ENCODE measurements around the gene F2RL1.

DNA sequence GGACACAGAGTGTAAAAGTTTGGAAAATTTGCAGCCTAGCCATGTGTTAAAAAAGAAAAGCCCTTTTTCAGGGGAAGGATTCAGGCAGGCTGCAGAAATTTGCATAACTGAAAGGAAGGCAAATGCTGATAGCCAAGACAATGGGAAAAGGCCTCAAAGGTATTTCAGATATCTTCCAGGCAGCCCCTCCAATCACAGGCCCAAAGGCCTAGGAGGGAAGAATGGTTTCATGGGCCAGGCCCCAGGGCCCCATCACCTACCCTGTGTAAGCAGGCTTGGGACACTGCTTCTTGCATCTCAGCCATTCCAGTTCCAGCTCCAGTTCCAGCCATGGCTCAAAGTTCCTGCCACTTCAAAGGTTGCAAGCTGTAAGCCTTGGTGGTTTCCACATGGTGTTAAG, 35.8 kb downstream of the F2RL1 start:
- TF ChIP-seq POLR2A (IDR thresholded peaks at IDR 0.05; ENCODE audit: low read length) (no peak), GATA1 (IDR thresholded peaks at IDR 0.05; ENCODE audit: low read depth, low read length) (no peak)
